BLaER1 treated with 17β-estradiol and CSF1 and Interleukin-3, amounts not matched to agents 10 nM and 100 nM (cell line): ENCODE measurements around the gene USP9Y.

ENCODE experiments used
- H3K27ac ChIP-seq, 11 experiments: shearing (Covaris generic); formaldehyde crosslinking; 2 replicates each; pipeline ENCODE4 v1.8.1; 2022
- H3K27me3 ChIP-seq, 11 experiments: shearing (Covaris generic); formaldehyde crosslinking; 2 replicates each; pipeline ENCODE4 v1.8.1; 2022
- H3K36me3 ChIP-seq, 11 experiments: shearing (Covaris generic); formaldehyde crosslinking; 2 replicates each; pipeline ENCODE4 v1.8.1; 2022
- H3K4me1 ChIP-seq, 10 experiments: shearing (Covaris generic); formaldehyde crosslinking; 2 replicates each; pipeline ENCODE4 v1.8.1; 2022
- H3K4me2 ChIP-seq, 11 experiments: shearing (Covaris generic); formaldehyde crosslinking; 2 replicates each; pipeline ENCODE4 v1.8.1; 2022
- H3K4me3 ChIP-seq, 10 experiments: shearing (Covaris generic); formaldehyde crosslinking; 2 replicates each; pipeline ENCODE4 v1.8.1; 2022
- H3K9ac ChIP-seq, 11 experiments: shearing (Covaris generic); formaldehyde crosslinking; 2 replicates each; pipeline ENCODE4 v1.8.1; 2022
- H3K9me3 ChIP-seq, 11 experiments: shearing (Covaris generic); formaldehyde crosslinking; replicated peaks in 1 of 11; 2 replicates each; pipeline ENCODE4 v1.8.1; 2022
- H4K20me1 ChIP-seq, 11 experiments: shearing (Covaris generic); formaldehyde crosslinking; 2 replicates each; pipeline ENCODE4 v1.8.1; 2022
- Cebpa-rat ChIP-seq, 11 experiments: shearing (Covaris generic); IDR thresholded peaks; 2 replicates each; pipeline ENCODE4 v1.8.1; 2022

USP9Y gene

GRCh38 chrY:12846793-12847192 lies 145.8 kb downstream of the USP9Y start:
- Histone ChIP-seq H3K27ac (no peak overlapping the region), H3K27me3 (no peaks in the 10 kb centered on the region), H3K4me3 (no peak overlapping the region), H3K4me1 (no peaks in the 10 kb centered on the region), H3K9me3 (no peaks in the 10 kb centered on the region), H3K36me3 (no peaks in the 10 kb centered on the region), H3K4me2 (no peak overlapping the region), H4K20me1 (no peaks in the 10 kb centered on the region), H3K9ac (no peak overlapping the region)
- no peak for TF ChIP-seq Cebpa-rat (IDR thresholded peaks at IDR 0.05)

- H4K20me1 ChIP-seq = no peaks in the 10 kb centered on the region
- H3K4me1 ChIP-seq = no peaks in the 10 kb centered on the region
- no peaks in the 10 kb centered on the region for H3K27me3 ChIP-seq
- H3K4me3 ChIP-seq = no peak overlapping the region
- no peaks in the 10 kb centered on the region for H3K36me3 ChIP-seq
- no peak overlapping the region for H3K27ac ChIP-seq
- no peaks in the 10 kb centered on the region for H3K9me3 ChIP-seq
- no peak overlapping the region for H3K4me2 ChIP-seq
- TF ChIP-seq Cebpa-rat (IDR thresholded peaks at IDR 0.05) = no peak
- no peak overlapping the region for H3K9ac ChIP-seq
Observed at GRCh38 chrY:12855791-12856275, 154.8 kb downstream of the USP9Y start.

GRCh38 chrY:12867960-12868359 lies 166.9 kb downstream of the USP9Y start:
- Histone ChIP-seq H3K9ac (no peak overlapping the region), H3K4me1 (no peaks in the 10 kb centered on the region), H3K36me3 (no peaks in the 10 kb centered on the region), H3K4me3 (no peak overlapping the region), H3K9me3 (no peaks in the 10 kb centered on the region), H3K27me3 (no peaks in the 10 kb centered on the region), H3K27ac (no peak overlapping the region), H4K20me1 (no peaks in the 10 kb centered on the region), H3K4me2 (no peak overlapping the region)
- TF ChIP-seq Cebpa-rat (IDR thresholded peaks at IDR 0.05) = no peak

- Histone ChIP-seq H3K27me3 (no peaks in the 10 kb centered on the region), H3K4me2 (no peak overlapping the region), H3K9ac (no peak overlapping the region), H3K4me3 (no peak overlapping the region), H3K4me1 (no peaks in the 10 kb centered on the region), H3K9me3 (no peaks in the 10 kb centered on the region), H3K27ac (no peak overlapping the region), H3K36me3 (no peaks in the 10 kb centered on the region), H4K20me1 (no peaks in the 10 kb centered on the region)
- TF ChIP-seq Cebpa-rat (IDR thresholded peaks at IDR 0.05) = no peak
Observed at GRCh38 chrY:12896973-12897372, 195.9 kb downstream of the USP9Y start.

- no peak overlapping the region for H3K4me2 ChIP-seq
- TF ChIP-seq Cebpa-rat (IDR thresholded peaks at IDR 0.05) = no peak
- H3K4me3 ChIP-seq = no peak overlapping the region
Observed at GRCh38 chrY:12898604-12899003, 197.6 kb downstream of the USP9Y start.

GRCh38 chrY:12904618-12905516 lies 203.8 kb downstream of the USP9Y start, which contains the start of gene DDX3Y:
Gene DDX3Y, plus strand, starts transcription at chrY:12904868. Its CDS starts 69 bp downstream, at chrY:12904937.
- no peak within 1 kb of the TSS for H3K4me3 ChIP-seq
- no peaks in the 10 kb centered on the region for H3K9me3 ChIP-seq
- no peaks in the 10 kb centered on the region for H3K36me3 ChIP-seq
- H3K9ac ChIP-seq = no peak within 1 kb of the TSS
- no peaks in the 10 kb centered on the region for H3K4me1 ChIP-seq
- no peaks in the 10 kb centered on the region for H4K20me1 ChIP-seq
- H3K4me2 ChIP-seq = no peak within 1 kb of the TSS
- TF ChIP-seq Cebpa-rat (IDR thresholded peaks at IDR 0.05) = no peak
- no peaks in the 10 kb centered on the region for H3K27me3 ChIP-seq
- no peak within 1 kb of the TSS for H3K27ac ChIP-seq

More at GRCh38 chrY:12898604-12899003, 197.6 kb downstream of the USP9Y start:
- H3K9ac ChIP-seq = no peak overlapping the region
- no peak overlapping the region for H3K27ac ChIP-seq
- no peaks in the 10 kb centered on the region for H3K9me3 ChIP-seq
- no peaks in the 10 kb centered on the region for H3K4me1 ChIP-seq
- no peaks in the 10 kb centered on the region for H3K36me3 ChIP-seq
- no peaks in the 10 kb centered on the region for H4K20me1 ChIP-seq
- H3K27me3 ChIP-seq = no peaks in the 10 kb centered on the region

GRCh38 chrY:12905517-12905872 lies 204.5 kb downstream of the USP9Y start:
- H3K9ac ChIP-seq = no peak overlapping the region
- no peak overlapping the region for H3K27ac ChIP-seq
- no peaks in the 10 kb centered on the region for H4K20me1 ChIP-seq
- H3K27me3 ChIP-seq = no peaks in the 10 kb centered on the region
- H3K9me3 ChIP-seq = no peaks in the 10 kb centered on the region
- H3K4me2 ChIP-seq = no peak overlapping the region
- H3K4me3 ChIP-seq = no peak overlapping the region
- no peaks in the 10 kb centered on the region for H3K36me3 ChIP-seq
- H3K4me1 ChIP-seq = no peaks in the 10 kb centered on the region
- TF ChIP-seq Cebpa-rat (IDR thresholded peaks at IDR 0.05) = no peak

GRCh38 chrY:12905895-12906294 lies 204.9 kb downstream of the USP9Y start:
- no peaks in the 10 kb centered on the region for H3K9me3 ChIP-seq
- TF ChIP-seq Cebpa-rat (IDR thresholded peaks at IDR 0.05) = no peak
- no peaks in the 10 kb centered on the region for H3K4me1 ChIP-seq
- no peaks in the 10 kb centered on the region for H4K20me1 ChIP-seq
- H3K27ac ChIP-seq = no peak overlapping the region
- H3K9ac ChIP-seq = no peak overlapping the region
- no peaks in the 10 kb centered on the region for H3K36me3 ChIP-seq
- no peak overlapping the region for H3K4me3 ChIP-seq
- no peak overlapping the region for H3K4me2 ChIP-seq
- no peaks in the 10 kb centered on the region for H3K27me3 ChIP-seq
